K562 (cell line): ENCODE measurements around the gene AGPAT3. TPM values are rescaled to one million over a fixed set of nuclear protein-coding genes. Genes with fewer than 3 reads are reported as not detected.

Source experiments
- BRD4 ChIP-seq: fragments of 200-600 bp; sonication (generic); IDR thresholded peaks from 2 replicates; pipeline ENCODE4 v1.6.1; 2017; ENCODE audit warnings: inconsistent platforms
- ESRRA ChIP-seq: fragments of 450-650 bp; IDR thresholded peaks from 2 replicates; pipeline ENCODE4 v1.6.1; 2014; ENCODE audit warnings: low read depth, mild to moderate bottlenecking, moderate library complexity, borderline replicate concordance
- ESRRB ChIP-seq: fragments of 250-450 bp; sonication (Bioruptor Pico); IDR thresholded peaks from 2 replicates; pipeline ENCODE4 v1.5.0; 2020; ENCODE audit warnings: mild to moderate bottlenecking, moderate library complexity, borderline replicate concordance
- GATAD2A ChIP-seq: fragments of 450-650 bp; IDR thresholded peaks from 2 replicates; pipeline ENCODE4 v1.6.1; 2017
- RAD21 ChIP-seq, 2 experiments: fragments of 250-450 bp in 1 of 2; fragments of 450-650 bp in 1 of 2; sonication (Bioruptor Pico) in 1 of 2; formaldehyde crosslinking in 1 of 2; IDR thresholded peaks in 1 of 2; conservative IDR thresholded peaks in 1 of 2; 2 replicates each; pipeline versions ENCODE4 v1.4.0 to v1.8.0; 2020 to 2022; ENCODE audit warnings: mild to moderate bottlenecking in 2 of 2, moderate library complexity in 1 of 2
- RBM25 ChIP-seq: fragments of 200-400 bp; formaldehyde crosslinking; IDR thresholded peaks from 2 replicates; pipeline ENCODE4 v1.6.1; 2018; ENCODE audit warnings: low read length, low read depth, moderate library complexity; ENCODE audit not compliant: severe bottlenecking
- SIN3B ChIP-seq: fragments of 450-650 bp; IDR thresholded peaks from 2 replicates; pipeline ENCODE4 v1.6.1; 2017; ENCODE audit warnings: low read depth, mild to moderate bottlenecking, moderate library complexity
- TAL1 ChIP-seq: fragments of 450-650 bp; IDR thresholded peaks from 2 replicates; pipeline ENCODE4 v1.6.1; 2016; ENCODE audit warnings: mild to moderate bottlenecking
- TEAD2 ChIP-seq: fragments of 450-650 bp; IDR thresholded peaks from 2 replicates; pipeline ENCODE4 v1.6.1; 2016; ENCODE audit warnings: missing genetic modification characterization, control low read depth, missing compliant biosample characterization
- U2AF1 ChIP-seq: fragments of 200-400 bp; formaldehyde crosslinking; optimal IDR thresholded peaks from 2 replicates; pipeline ENCODE3; 2017; ENCODE audit warnings: mild to moderate bottlenecking, low read depth, low read length, moderate library complexity
- WHSC1 ChIP-seq: IDR thresholded peaks from one replicate; pipeline ENCODE4 v1.6.1; 2012; ENCODE audit warnings: low read length, control low read depth, inconsistent platforms
- ZNF124 ChIP-seq: sonication (generic); formaldehyde crosslinking; IDR thresholded peaks from 2 replicates; pipeline ENCODE4 v1.8.1; 2022; ENCODE audit warnings: missing genetic modification reagents
- polyA plus RNA-seq, 8 experiments: library from polyadenylated mRNA; depleted of rRNA in 4 of 8; stranded (reverse) in 5 of 8; unstranded in 3 of 8; fragments of >200 nt; fragmentation: Nextera tagmentation in 2 of 8; fragmentation: Illumina TruSeq in 1 of 8; extraction: Ambion mirVana in 2 of 8; extraction: Trizol in 1 of 8; gene quantifications; 2 replicates each; pipeline versions ENCODE4 v1.2.1 to v1.2.3, GENCODE V29; 2011 to 2014; ENCODE audit warnings: inconsistent platforms in 1 of 8, missing spikeins in 1 of 8
- total RNA-seq, 7 experiments: library from RNA; depleted of rRNA in 6 of 7; stranded (reverse); fragments of >200 nt in 6 of 7; fragmentation: Illumina TruSeq in 2 of 7; extraction: Trizol in 2 of 7; gene quantifications; 2 replicates each; pipeline versions ENCODE4 v1.2.1 to v1.2.3, GENCODE V29; 2011 to 2021; ENCODE audit warnings: low replicate concordance in 1 of 7
- TF ChIP-seq, protein P1 (sequence below): fragments of 250-450 bp; sonication (Bioruptor Pico); IDR thresholded peaks from 2 replicates; pipeline ENCODE4 v1.4.0; 2020; ENCODE audit warnings: mild to moderate bottlenecking, moderate library complexity
- TF ChIP-seq, protein P2 (sequence below): sonication (generic); formaldehyde crosslinking; IDR thresholded peaks from 2 replicates; pipeline ENCODE4 v1.8.0; 2023; ENCODE audit warnings: missing genetic modification reagents, mild to moderate bottlenecking, borderline replicate concordance
- TF ChIP-seq, protein P3 (sequence below), 2 experiments: IDR thresholded peaks in 1 of 2; conservative IDR thresholded peaks in 1 of 2; 2 replicates each; pipeline ENCODE4 v1.6.1; 2016; ENCODE audit warnings: low read depth in 2 of 2, mild to moderate bottlenecking in 1 of 2, missing compliant biosample characterization in 1 of 2, missing genetic modification characterization in 1 of 2, moderate library complexity in 1 of 2

AGPAT3 gene
- total and polyA plus RNA-seq, 9 of the 15 experiments (the other 6 are each of a cell fraction or from before 2014, with no cell fraction given): 1.5 to 88.4 (median 35.7) TPM

DNA sequence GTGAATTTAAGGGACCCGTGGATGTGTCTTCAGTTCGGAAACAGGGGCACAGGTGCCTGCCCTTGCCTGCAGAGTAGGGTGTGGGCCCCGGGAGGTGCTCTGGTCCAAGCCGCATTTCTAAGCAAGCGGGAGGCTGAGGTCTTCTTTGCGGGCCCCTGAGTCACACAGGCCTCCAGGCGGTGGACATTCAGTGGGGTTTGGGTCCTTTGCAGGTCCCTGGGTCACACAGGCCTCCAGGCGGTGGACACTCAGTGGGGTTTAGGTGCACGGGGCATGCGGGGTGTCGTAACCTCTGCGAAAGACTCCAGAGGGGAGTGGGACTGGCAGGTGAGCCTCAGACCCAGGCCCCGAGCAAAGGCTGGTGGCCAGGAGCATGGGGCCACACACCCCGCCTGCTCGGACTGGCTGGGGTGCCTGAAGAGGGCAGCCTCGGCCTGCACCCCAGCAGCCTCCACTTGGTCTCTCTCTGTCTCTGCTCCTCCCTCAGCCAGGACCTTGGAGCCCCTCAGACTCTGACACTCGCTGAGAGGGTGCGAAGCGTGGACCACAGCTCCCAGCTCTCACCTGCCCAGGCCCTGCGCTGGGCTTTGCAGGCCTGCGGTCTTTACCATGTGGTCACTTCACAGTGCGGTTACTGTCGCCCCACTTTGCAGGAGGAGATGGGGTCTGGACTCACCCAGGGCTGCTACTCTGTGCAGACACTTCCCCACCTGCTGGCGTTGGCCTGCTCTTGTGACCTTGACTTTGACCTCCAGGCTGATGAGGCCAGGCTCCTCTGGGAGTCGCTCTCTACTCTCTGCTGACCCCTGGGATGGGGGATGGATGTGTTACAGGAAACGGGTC, 6.0 kb upstream of the AGPAT3 start (continued):
- TF ChIP-seq, protein P1, sequence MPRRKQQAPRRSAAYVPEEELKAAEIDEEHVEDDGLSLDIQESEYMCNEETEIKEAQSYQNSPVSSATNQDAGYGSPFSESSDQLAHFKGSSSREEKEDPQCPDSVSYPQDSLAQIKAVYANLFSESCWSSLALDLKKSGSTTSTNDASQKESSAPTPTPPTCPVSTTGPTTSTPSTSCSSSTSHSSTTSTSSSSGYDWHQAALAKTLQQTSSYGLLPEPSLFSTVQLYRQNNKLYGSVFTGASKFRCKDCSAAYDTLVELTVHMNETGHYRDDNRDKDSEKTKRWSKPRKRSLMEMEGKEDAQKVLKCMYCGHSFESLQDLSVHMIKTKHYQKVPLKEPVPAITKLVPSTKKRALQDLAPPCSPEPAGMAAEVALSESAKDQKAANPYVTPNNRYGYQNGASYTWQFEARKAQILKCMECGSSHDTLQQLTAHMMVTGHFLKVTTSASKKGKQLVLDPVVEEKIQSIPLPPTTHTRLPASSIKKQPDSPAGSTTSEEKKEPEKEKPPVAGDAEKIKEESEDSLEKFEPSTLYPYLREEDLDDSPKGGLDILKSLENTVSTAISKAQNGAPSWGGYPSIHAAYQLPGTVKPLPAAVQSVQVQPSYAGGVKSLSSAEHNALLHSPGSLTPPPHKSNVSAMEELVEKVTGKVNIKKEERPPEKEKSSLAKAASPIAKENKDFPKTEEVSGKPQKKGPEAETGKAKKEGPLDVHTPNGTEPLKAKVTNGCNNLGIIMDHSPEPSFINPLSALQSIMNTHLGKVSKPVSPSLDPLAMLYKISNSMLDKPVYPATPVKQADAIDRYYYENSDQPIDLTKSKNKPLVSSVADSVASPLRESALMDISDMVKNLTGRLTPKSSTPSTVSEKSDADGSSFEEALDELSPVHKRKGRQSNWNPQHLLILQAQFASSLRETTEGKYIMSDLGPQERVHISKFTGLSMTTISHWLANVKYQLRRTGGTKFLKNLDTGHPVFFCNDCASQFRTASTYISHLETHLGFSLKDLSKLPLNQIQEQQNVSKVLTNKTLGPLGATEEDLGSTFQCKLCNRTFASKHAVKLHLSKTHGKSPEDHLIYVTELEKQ (CRISPR knock-in tag): no peak
- no peak for TF ChIP-seq SIN3B
- TF ChIP-seq RBM25: no peak
- no peak for TF ChIP-seq ESRRB (CRISPR knock-in tag)
- TF ChIP-seq, protein P2, sequence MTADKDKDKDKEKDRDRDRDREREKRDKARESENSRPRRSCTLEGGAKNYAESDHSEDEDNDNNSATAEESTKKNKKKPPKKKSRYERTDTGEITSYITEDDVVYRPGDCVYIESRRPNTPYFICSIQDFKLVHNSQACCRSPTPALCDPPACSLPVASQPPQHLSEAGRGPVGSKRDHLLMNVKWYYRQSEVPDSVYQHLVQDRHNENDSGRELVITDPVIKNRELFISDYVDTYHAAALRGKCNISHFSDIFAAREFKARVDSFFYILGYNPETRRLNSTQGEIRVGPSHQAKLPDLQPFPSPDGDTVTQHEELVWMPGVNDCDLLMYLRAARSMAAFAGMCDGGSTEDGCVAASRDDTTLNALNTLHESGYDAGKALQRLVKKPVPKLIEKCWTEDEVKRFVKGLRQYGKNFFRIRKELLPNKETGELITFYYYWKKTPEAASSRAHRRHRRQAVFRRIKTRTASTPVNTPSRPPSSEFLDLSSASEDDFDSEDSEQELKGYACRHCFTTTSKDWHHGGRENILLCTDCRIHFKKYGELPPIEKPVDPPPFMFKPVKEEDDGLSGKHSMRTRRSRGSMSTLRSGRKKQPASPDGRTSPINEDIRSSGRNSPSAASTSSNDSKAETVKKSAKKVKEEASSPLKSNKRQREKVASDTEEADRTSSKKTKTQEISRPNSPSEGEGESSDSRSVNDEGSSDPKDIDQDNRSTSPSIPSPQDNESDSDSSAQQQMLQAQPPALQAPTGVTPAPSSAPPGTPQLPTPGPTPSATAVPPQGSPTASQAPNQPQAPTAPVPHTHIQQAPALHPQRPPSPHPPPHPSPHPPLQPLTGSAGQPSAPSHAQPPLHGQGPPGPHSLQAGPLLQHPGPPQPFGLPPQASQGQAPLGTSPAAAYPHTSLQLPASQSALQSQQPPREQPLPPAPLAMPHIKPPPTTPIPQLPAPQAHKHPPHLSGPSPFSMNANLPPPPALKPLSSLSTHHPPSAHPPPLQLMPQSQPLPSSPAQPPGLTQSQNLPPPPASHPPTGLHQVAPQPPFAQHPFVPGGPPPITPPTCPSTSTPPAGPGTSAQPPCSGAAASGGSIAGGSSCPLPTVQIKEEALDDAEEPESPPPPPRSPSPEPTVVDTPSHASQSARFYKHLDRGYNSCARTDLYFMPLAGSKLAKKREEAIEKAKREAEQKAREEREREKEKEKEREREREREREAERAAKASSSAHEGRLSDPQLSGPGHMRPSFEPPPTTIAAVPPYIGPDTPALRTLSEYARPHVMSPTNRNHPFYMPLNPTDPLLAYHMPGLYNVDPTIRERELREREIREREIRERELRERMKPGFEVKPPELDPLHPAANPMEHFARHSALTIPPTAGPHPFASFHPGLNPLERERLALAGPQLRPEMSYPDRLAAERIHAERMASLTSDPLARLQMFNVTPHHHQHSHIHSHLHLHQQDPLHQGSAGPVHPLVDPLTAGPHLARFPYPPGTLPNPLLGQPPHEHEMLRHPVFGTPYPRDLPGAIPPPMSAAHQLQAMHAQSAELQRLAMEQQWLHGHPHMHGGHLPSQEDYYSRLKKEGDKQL (CRISPR knock-in tag): 0 out of 2 replicates have a peak, but pooled peaks have one; percentile 60
- no peak for TF ChIP-seq ZNF124 (CRISPR knock-in tag)
- no peak for TF ChIP-seq U2AF1
- TF ChIP-seq TEAD2 (tag): no peak
- TF ChIP-seq BRD4: 0 out of 2 replicates have a peak, but pooled peaks have one; percentile 33
- TF ChIP-seq GATAD2A: no peak
- TF ChIP-seq WHSC1: no peak
- TF ChIP-seq RAD21 (CRISPR knock-in tag; conservative IDR thresholded peaks at IDR 0.05 in 1 of 2, IDR thresholded peaks at IDR 0.05 in 1 of 2): peak in 1 of 2 experiments; percentile 54; a peak in 2 of 4 replicates
- peak; percentile 100 for TF ChIP-seq ESRRA
- no peak for TF ChIP-seq TAL1
- TF ChIP-seq, protein P3, sequence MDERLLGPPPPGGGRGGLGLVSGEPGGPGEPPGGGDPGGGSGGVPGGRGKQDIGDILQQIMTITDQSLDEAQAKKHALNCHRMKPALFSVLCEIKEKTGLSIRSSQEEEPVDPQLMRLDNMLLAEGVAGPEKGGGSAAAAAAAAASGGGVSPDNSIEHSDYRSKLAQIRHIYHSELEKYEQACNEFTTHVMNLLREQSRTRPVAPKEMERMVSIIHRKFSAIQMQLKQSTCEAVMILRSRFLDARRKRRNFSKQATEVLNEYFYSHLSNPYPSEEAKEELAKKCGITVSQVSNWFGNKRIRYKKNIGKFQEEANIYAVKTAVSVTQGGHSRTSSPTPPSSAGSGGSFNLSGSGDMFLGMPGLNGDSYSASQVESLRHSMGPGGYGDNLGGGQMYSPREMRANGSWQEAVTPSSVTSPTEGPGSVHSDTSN (CRISPR knock-in tag; IDR thresholded peaks at IDR 0.05; ENCODE audit: low read depth): no peak
- TF ChIP-seq, protein P3 (tag; conservative IDR thresholded peaks at IDR 0.05; ENCODE audit: low read depth): no peak
